K562 (cell line): ENCODE results near the gene CYSTM1. TPM values are rescaled to one million over a fixed set of nuclear protein-coding genes. Genes with fewer than 3 reads are reported as not detected.
A peak's percentile ranks its signal among the peaks of the same experiment; 100 is the strongest.

Experiments used
- ATAC-seq: fragments of 200-7000 bp; cut with Tn5 transposase; 3 replicates; pipeline ENCODE4 v1.9.1; 2020; ENCODE audit warnings: moderate library complexity
- BruUV-seq: library from RNA; stranded (reverse); fragments of 400-500 nt; replicated peaks from 2 replicates; lab custom pipeline; 2021; lab: Mats Ljungman, UMichigan
- CTCF ChIA-PET: fragments of 300-600 bp; formaldehyde crosslinking; extraction: SDS; loops from one replicate; lab custom pipeline; 2021; ENCODE audit warnings: low intra/inter-chr PET ratio; lab: Yijun Ruan, JAX
- POLR2A ChIA-PET: fragments of 300-600, 350-650 bp; sonication (Branson Sonifier 250); formaldehyde crosslinking; extraction: SDS; loops from one replicate; lab custom pipeline; 2021; ENCODE audit warnings: antibody characterized with exemption, inconsistent platforms; lab: Yijun Ruan, JAX
- DNase-seq, 4 experiments: peaks; one replicate each; pipeline versions ENCODE4 v3.0.0 to v3.0.0-alpha.2; 2011 to 2018; ENCODE audit warnings: low spot score in 3 of 4, mixed read lengths in 3 of 4; ENCODE audit errors: extremely low read depth in 1 of 4
- FAIRE-seq: peaks from 2 replicates; lab custom pipeline; 2011; peaks lifted over from hg19 to GRCh38; lab: Jason Lieb, UNC
- H2AFZ ChIP-seq: 2 replicates; pipeline ENCODE4 v1.6.0; 2011; ENCODE audit warnings: low read depth, low read length, control low read depth, inconsistent platforms
- H3K27ac ChIP-seq: fragments of 200-600 bp; 3 replicates; pipeline ENCODE4 v1.8.0; 2011; ENCODE audit warnings: low read depth, mild to moderate bottlenecking, control low read depth, inconsistent platforms, low read length, moderate library complexity, mixed read lengths; ENCODE audit errors: extremely low read depth
- H3K27me3 ChIP-seq, 2 experiments: fragments of 300-600 bp in 1 of 2; 2 replicates in 1 of 2; 3 replicates in 1 of 2; pipeline versions ENCODE4 v1.6.0 to v1.8.0; 2011; ENCODE audit warnings: inconsistent platforms in 2 of 2, low read length in 2 of 2, mild to moderate bottlenecking in 1 of 2, mixed read lengths in 1 of 2, moderate library complexity in 1 of 2; ENCODE audit not compliant: control insufficient read depth in 2 of 2, insufficient read depth in 2 of 2
- H3K36me3 ChIP-seq: fragments of 300-600 bp; 3 replicates; pipeline ENCODE4 v1.8.0; 2011; ENCODE audit warnings: mild to moderate bottlenecking, low read length, inconsistent platforms; ENCODE audit not compliant: control insufficient read depth, insufficient read depth
- H3K4me1 ChIP-seq, 2 experiments: fragments of 200-600 bp in 1 of 2; replicated peaks in 1 of 2; 2 replicates in 1 of 2; 3 replicates in 1 of 2; pipeline versions ENCODE4 v1.5.1 to v1.8.0; 2011; ENCODE audit warnings: inconsistent platforms in 2 of 2, low read length in 2 of 2, mild to moderate bottlenecking in 1 of 2, mixed read lengths in 1 of 2, moderate library complexity in 1 of 2; ENCODE audit not compliant: control insufficient read depth in 2 of 2, insufficient read depth in 2 of 2
- H3K4me2 ChIP-seq: 2 replicates; pipeline ENCODE4 v1.6.1; 2011; ENCODE audit warnings: low read length, control low read depth, inconsistent platforms, mixed read lengths; ENCODE audit not compliant: insufficient read depth
- H3K4me3 ChIP-seq: fragments of 200-600 bp; sonication (generic), shearing (Covaris generic); 2 replicates; pipeline ENCODE4 v1.5.1; 2016; ENCODE audit warnings: control low read depth, inconsistent platforms
- H3K79me2 ChIP-seq: fragments of 200-600 bp; 3 replicates; pipeline ENCODE4 v1.8.0; 2011; ENCODE audit warnings: low read length, inconsistent platforms; ENCODE audit not compliant: control insufficient read depth, insufficient read depth
- H3K9ac ChIP-seq, 2 experiments: 2 replicates each; pipeline versions ENCODE4 v1.6.0 to v1.6.1; 2011; ENCODE audit warnings: low read depth in 2 of 2, low read length in 2 of 2, control low read depth in 1 of 2, inconsistent platforms in 1 of 2, mild to moderate bottlenecking in 1 of 2, mixed read lengths in 1 of 2; ENCODE audit not compliant: insufficient read depth in 1 of 2
- H3K9me1 ChIP-seq: one replicate; pipeline ENCODE4 v1.6.0; 2011; ENCODE audit warnings: inconsistent platforms, mild to moderate bottlenecking, low read length, moderate library complexity; ENCODE audit not compliant: control insufficient read depth, insufficient read depth
- H3K9me3 ChIP-seq: replicated peaks from 2 replicates; pipeline ENCODE4 v1.5.1; 2011; ENCODE audit warnings: low read depth, low read length, inconsistent platforms; ENCODE audit not compliant: control insufficient read depth, insufficient read depth
- H4K20me1 ChIP-seq: replicated peaks from 2 replicates; pipeline ENCODE4 v1.6.1; 2011; ENCODE audit warnings: low read length, inconsistent platforms, mixed read lengths; ENCODE audit not compliant: control insufficient read depth, insufficient read depth
- DPF2 ChIP-seq: fragments of 450-650 bp; IDR thresholded peaks from 2 replicates; pipeline ENCODE4 v1.6.1; 2016
- FOSL1 ChIP-seq: fragments of 200-800 bp; sonication (Bioruptor generic); conservative IDR thresholded peaks from 2 replicates; pipeline ENCODE4 v1.6.1; 2016; ENCODE audit warnings: missing genetic modification characterization, missing compliant biosample characterization
- GTF2E2 ChIP-seq: fragments of 200-800 bp; sonication (Bioruptor generic); IDR thresholded peaks from 2 replicates; pipeline ENCODE4 v1.6.1; 2016; ENCODE audit warnings: missing genetic modification characterization, missing compliant biosample characterization
- HOXB6 ChIP-seq: fragments of 250-450 bp; sonication (Bioruptor Pico); IDR thresholded peaks from 2 replicates; pipeline ENCODE4 v1.5.1; 2022; ENCODE audit warnings: mild to moderate bottlenecking, borderline replicate concordance
- NBN ChIP-seq: fragments of 450-650 bp; IDR thresholded peaks from 2 replicates; pipeline ENCODE4 v1.6.1; 2016; ENCODE audit warnings: low read depth, mild to moderate bottlenecking
- PPARD ChIP-seq: fragments of 250-450 bp; sonication (Bioruptor Pico); IDR thresholded peaks from 2 replicates; pipeline ENCODE4 v1.8.0; 2022; ENCODE audit warnings: inconsistent platforms, mild to moderate bottlenecking, moderate library complexity
- RBM17 ChIP-seq: fragments of 200-400 bp; formaldehyde crosslinking; IDR thresholded peaks from 2 replicates; pipeline ENCODE4 v1.6.1; 2017; ENCODE audit warnings: low read depth, mild to moderate bottlenecking, low read length, borderline replicate concordance
- SP1 ChIP-seq: sonication (generic); formaldehyde crosslinking; IDR thresholded peaks from 2 replicates; pipeline ENCODE4 v1.8.1; 2022; ENCODE audit warnings: mild to moderate bottlenecking, missing genetic modification reagents
- TOE1 ChIP-seq, 2 experiments: fragments of 450-650 bp in 1 of 2; sonication (generic) in 1 of 2; formaldehyde crosslinking in 1 of 2; IDR thresholded peaks; 2 replicates each; pipeline versions ENCODE4 v1.7.1 to v1.8.0; 2016 to 2022; ENCODE audit warnings: borderline replicate concordance in 2 of 2, mild to moderate bottlenecking in 2 of 2, antibody characterized with exemption in 1 of 2, inconsistent platforms in 1 of 2, low read depth in 1 of 2, missing genetic modification reagents in 1 of 2, moderate library complexity in 1 of 2
- ZNF274 ChIP-seq: IDR thresholded peaks from 2 replicates; pipeline ENCODE4 v1.6.1; 2011; ENCODE audit warnings: low read depth, mild to moderate bottlenecking, low read length, moderate library complexity, borderline replicate concordance
- ZNF512 ChIP-seq: IDR thresholded peaks from 2 replicates; pipeline ENCODE4 v1.6.1; 2016; ENCODE audit warnings: missing genetic modification characterization, missing compliant biosample characterization
- ZNF75A ChIP-seq: fragments of 450-650 bp; formaldehyde crosslinking; IDR thresholded peaks from 2 replicates; pipeline ENCODE4 v1.4.0; 2020; ENCODE audit warnings: mild to moderate bottlenecking
- ZNF77 ChIP-seq: fragments of 250-450 bp; sonication (Bioruptor Pico); IDR thresholded peaks from 2 replicates; pipeline ENCODE4 v1.5.0; 2020
- WGBS: fragments of 100-300 bp; shearing (Covaris generic); methylation state at CpG from one replicate; pipeline ENCODE4 v1.1.6; 2016; ENCODE audit warnings: low coverage, mixed read lengths; ENCODE audit not compliant: insufficient coverage; ENCODE audit errors: missing lambda C conversion rate; 5-methylcytosine and 5-hydroxymethylcytosine counted together
- in situ Hi-C: fragments of 300-500 bp; cut with MboI; formaldehyde crosslinking; loops from 4 replicates; pipeline ENCODE4 v1.15.0; 2018; ENCODE audit warnings: inconsistent platforms, mixed read lengths
- intact Hi-C: fragments of 100-400 bp; cut with micrococcal nuclease; formaldehyde crosslinking; loops from 2 replicates; pipeline ENCODE4 v1.14.2; 2022
- polyA plus RNA-seq, 8 experiments: library from polyadenylated mRNA; depleted of rRNA in 4 of 8; stranded (reverse) in 5 of 8; unstranded in 3 of 8; fragments of >200 nt; fragmentation: Nextera tagmentation in 2 of 8; fragmentation: Illumina TruSeq in 1 of 8; extraction: Ambion mirVana in 2 of 8; extraction: Trizol in 1 of 8; gene quantifications; 2 replicates each; pipeline versions ENCODE4 v1.2.1 to v1.2.3, GENCODE V29; 2011 to 2014; ENCODE audit warnings: inconsistent platforms in 1 of 8, missing spikeins in 1 of 8
- total RNA-seq, 7 experiments: library from RNA; depleted of rRNA in 6 of 7; stranded (reverse); fragments of >200 nt in 6 of 7; fragmentation: Illumina TruSeq in 2 of 7; extraction: Trizol in 2 of 7; gene quantifications; 2 replicates each; pipeline versions ENCODE4 v1.2.1 to v1.2.3, GENCODE V29; 2011 to 2021; ENCODE audit warnings: low replicate concordance in 1 of 7
- TF ChIP-seq, protein P1 (sequence below): fragments of 450-650 bp; IDR thresholded peaks from 2 replicates; pipeline ENCODE4 v1.6.1; 2016; ENCODE audit warnings: mild to moderate bottlenecking

Gene CYSTM1
- total and polyA plus RNA-seq, 9 of the 15 experiments (the other 6 are each of a cell fraction or from before 2014, with no cell fraction given): 76.1 to 422 (median 108) TPM

DNA sequence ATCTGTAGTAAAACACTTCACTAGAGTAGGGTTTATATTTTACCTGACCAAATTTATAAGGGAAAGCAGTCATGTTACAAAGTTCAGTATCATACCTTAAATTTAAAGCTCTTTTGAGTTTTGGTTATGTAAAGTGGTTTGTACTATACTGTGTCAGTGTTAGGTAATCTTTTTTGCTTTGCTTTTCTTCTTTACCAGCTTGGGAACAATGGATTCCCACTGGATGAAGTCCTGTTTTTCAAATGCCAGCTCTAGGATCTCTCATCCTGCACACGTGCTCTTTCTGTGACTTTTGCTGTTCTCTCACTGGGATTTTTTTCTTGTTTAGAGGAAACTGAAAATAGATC is 15.9 kb downstream of the CYSTM1 start:
- FAIRE-seq: no peak
- no peaks in the 10 kb centered on the region for H3K27me3 ChIP-seq
- in situ Hi-C loops (no loop called here), intact Hi-C loops (no loop called here)
- H3K27ac ChIP-seq: peak overlapping the region; percentile 20; the same call in 1 of the 3 replicates
- no TSS peak for BruUV-seq
- TF ChIP-seq HOXB6 (CRISPR knock-in tag): no peak
- TF ChIP-seq NBN: 0 out of 2 replicates have a peak, but pooled peaks have one; percentile 8
- no peak for TF ChIP-seq DPF2
- peak; percentile 12; the same call in 1 of the 2 replicates for TF ChIP-seq TOE1 (IDR thresholded peaks at IDR 0.05; ENCODE audit: borderline replicate concordance)
- no peak for TF ChIP-seq TOE1 (CRISPR knock-in tag; IDR thresholded peaks at IDR 0.05; ENCODE audit: borderline replicate concordance, low read depth)
- no peak for TF ChIP-seq ZNF274
- TF ChIP-seq RBM17: no peak
- TF ChIP-seq, protein P1, sequence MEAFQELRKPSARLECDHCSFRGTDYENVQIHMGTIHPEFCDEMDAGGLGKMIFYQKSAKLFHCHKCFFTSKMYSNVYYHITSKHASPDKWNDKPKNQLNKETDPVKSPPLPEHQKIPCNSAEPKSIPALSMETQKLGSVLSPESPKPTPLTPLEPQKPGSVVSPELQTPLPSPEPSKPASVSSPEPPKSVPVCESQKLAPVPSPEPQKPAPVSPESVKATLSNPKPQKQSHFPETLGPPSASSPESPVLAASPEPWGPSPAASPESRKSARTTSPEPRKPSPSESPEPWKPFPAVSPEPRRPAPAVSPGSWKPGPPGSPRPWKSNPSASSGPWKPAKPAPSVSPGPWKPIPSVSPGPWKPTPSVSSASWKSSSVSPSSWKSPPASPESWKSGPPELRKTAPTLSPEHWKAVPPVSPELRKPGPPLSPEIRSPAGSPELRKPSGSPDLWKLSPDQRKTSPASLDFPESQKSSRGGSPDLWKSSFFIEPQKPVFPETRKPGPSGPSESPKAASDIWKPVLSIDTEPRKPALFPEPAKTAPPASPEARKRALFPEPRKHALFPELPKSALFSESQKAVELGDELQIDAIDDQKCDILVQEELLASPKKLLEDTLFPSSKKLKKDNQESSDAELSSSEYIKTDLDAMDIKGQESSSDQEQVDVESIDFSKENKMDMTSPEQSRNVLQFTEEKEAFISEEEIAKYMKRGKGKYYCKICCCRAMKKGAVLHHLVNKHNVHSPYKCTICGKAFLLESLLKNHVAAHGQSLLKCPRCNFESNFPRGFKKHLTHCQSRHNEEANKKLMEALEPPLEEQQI: 0 out of 2 replicates have a peak, but pooled peaks have one; percentile 3
- TF ChIP-seq PPARD (CRISPR knock-in tag): no peak
- 0 out of 2 replicates have a peak, but pooled peaks have one; percentile 8 for TF ChIP-seq ZNF75A (CRISPR knock-in tag)
- peak; percentile 37; the same call in 1 of the 2 replicates for TF ChIP-seq SP1
- TF ChIP-seq ZNF512: 0 out of 2 replicates have a peak, but pooled peaks have one; percentile 20
- TF ChIP-seq ZNF77 (CRISPR knock-in tag): no peak
- peak; percentile 5; the same call in 1 of the 2 replicates for TF ChIP-seq GTF2E2
- TF ChIP-seq FOSL1 (tag): peak; percentile 57; the same call in 1 of the 2 replicates
- peak overlapping the region; percentile 34; the same call in 1 of the 2 replicates for H3K4me2 ChIP-seq
- POLR2A ChIA-PET: interaction anchor here (0.5 to 1.1 kb wide), 5 partner anchors 10 to 33 kb away, joined by 3 to 5 read pairs (median 4); no protein-coding TSS in a partner anchor
- H2AFZ ChIP-seq: no peak overlapping the region
- H3K4me3 ChIP-seq: no peak overlapping the region
- H3K9me1 ChIP-seq: no peaks in the 10 kb centered on the region
- no peaks in the 10 kb centered on the region for H4K20me1 ChIP-seq
- H3K9me3 ChIP-seq: no peaks in the 10 kb centered on the region
- peaks cover 20% of the 10 kb centered on the region for H3K36me3 ChIP-seq
- CTCF ChIA-PET: no interaction called here
- 0% methylated on average over 1 of the region's 1 CpG for WGBS
- peaks cover 14 to 37% of the 10 kb centered on the region in 2 experiments for H3K4me1 ChIP-seq
- ATAC-seq: no peak
- peaks cover 74% of the 10 kb centered on the region for H3K79me2 ChIP-seq
- no peak for DNase-seq
- peak overlapping the region in 1 of 2 experiments; percentile 21; a peak in 1 of 4 replicates for H3K9ac ChIP-seq
